ENCODE results near the gene TEX51. TPM values are rescaled to one million over a fixed set of nuclear protein-coding genes. Genes with fewer than 3 reads are reported as not detected.

Gene TEX51
- total RNA-seq, 1 experiment from 2014 or later: not detected

GRCh38 chr2:126874961-126875360 is 23.7 kb upstream of the TEX51 start:
- CTCF ChIA-PET: no interaction called here
- H3K9ac ChIP-seq (ENCODE audit: low read length): no peak overlapping the region
- intact Hi-C loops (cut with micrococcal nuclease): no loop called here
- no peak for TF ChIP-seq CBX3 (IDR thresholded peaks at IDR 0.05; ENCODE audit: low read depth)
- TF ChIP-seq FOSL1 (IDR thresholded peaks at IDR 0.05; ENCODE audit: low read depth): no peak
- no peak for TF ChIP-seq POLR2A (IDR thresholded peaks at IDR 0.05; ENCODE audit: borderline replicate concordance, extremely low read depth, insufficient read depth, insufficient read length)
- no peak for TF ChIP-seq TCF7L2 (IDR thresholded peaks at IDR 0.05; ENCODE audit: borderline replicate concordance, extremely low read depth, insufficient read depth, insufficient read length)
- no peak for TF ChIP-seq YY1 (IDR thresholded peaks at IDR 0.05; ENCODE audit: extremely low read depth, insufficient replicate concordance, low read depth, low read length)
- no peak for TF ChIP-seq SRF (IDR thresholded peaks at IDR 0.05; ENCODE audit: low read depth)
- TF ChIP-seq EZH2 (IDR thresholded peaks at IDR 0.05): no peak
- TF ChIP-seq CTCF (IDR thresholded peaks at IDR 0.05 in 2 of 3, conservative IDR thresholded peaks at IDR 0.05 in 1 of 3; ENCODE audit: borderline replicate concordance in 1 of 3, insufficient read depth in 1 of 3, low read depth in 2 of 3, low read length in 2 of 3): no peak
- no peak for TF ChIP-seq SP1 (IDR thresholded peaks at IDR 0.05; ENCODE audit: low read depth)
- TF ChIP-seq ELF1 (IDR thresholded peaks at IDR 0.05; ENCODE audit: borderline replicate concordance, low read depth): no peak
- TF ChIP-seq ZNF274 (IDR thresholded peaks at IDR 0.05; ENCODE audit: low read depth, low read length): no peak
- no peak for TF ChIP-seq ATF3 (IDR thresholded peaks at IDR 0.05)
- no peak for TF ChIP-seq EZH2phosphoT487 (IDR thresholded peaks at IDR 0.05; ENCODE audit: borderline replicate concordance)
- no peak for TF ChIP-seq EGR1 (IDR thresholded peaks at IDR 0.05; ENCODE audit: low read depth)
- no peak for TF ChIP-seq SIN3A (IDR thresholded peaks at IDR 0.05; ENCODE audit: low read depth)
- no peak for TF ChIP-seq ZBTB33 (IDR thresholded peaks at IDR 0.05; ENCODE audit: extremely low read depth, insufficient replicate concordance, low read length)
- BruUV-seq (replicated peaks): no TSS peak
- H3K9me2 ChIP-seq (ENCODE audit: insufficient read depth): no peaks in the 10 kb centered on the region
- H3K79me2 ChIP-seq (ENCODE audit: insufficient read depth, low read length): no peaks in the 10 kb centered on the region
- no peak for DNase-seq (ENCODE audit: low read depth, low spot score)
- no peaks in the 10 kb centered on the region for H3K27me3 ChIP-seq (ENCODE audit: insufficient read depth, low read length)
- POLR2A ChIA-PET: no interaction called here
- H3K4me2 ChIP-seq (ENCODE audit: low read length): no peak overlapping the region
- no peak overlapping the region for H3K27ac ChIP-seq (ENCODE audit: low read depth, low read length)
- RAD21 ChIA-PET (ENCODE audit: low non-redundant PET in 1 of 2, low total read pairs in 2 of 2, uncharacterized antibody in 2 of 2, unreplicated experiment in 2 of 2): no interaction called here
- H3K36me3 ChIP-seq (ENCODE audit: control insufficient read depth in 1 of 2, insufficient read depth in 2 of 2, low read length in 2 of 2): no peaks in the 10 kb centered on the region
- peaks cover 0 to 6% of the 10 kb centered on the region in 2 experiments; a peak in 2 of 4 replicates for H3K9me3 ChIP-seq (ENCODE audit: control insufficient read depth in 1 of 2, insufficient read depth in 1 of 2, low read depth in 1 of 2, low read length in 2 of 2)
- H4K20me1 ChIP-seq (ENCODE audit: insufficient read depth): no peaks in the 10 kb centered on the region
- no peak overlapping the region for H2AFZ ChIP-seq (ENCODE audit: low read depth, low read length, poor library complexity, severe bottlenecking)
- H3K4me1 ChIP-seq (ENCODE audit: control insufficient read depth in 1 of 2, insufficient read depth in 2 of 2, low read length in 2 of 2): no peaks in the 10 kb centered on the region
- ATAC-seq: no peak
- no peak overlapping the region for H3K4me3 ChIP-seq (replicated peaks in 1 of 2; ENCODE audit: low read depth in 1 of 2, low read length in 2 of 2)

Data from HCT116 (cell line).